AG10803 (cell line): ENCODE results near the gene LRIG3.
"Not testable (repeated sequence)": the region's sequence is repeated elsewhere in the genome, so short reads cannot be mapped to it uniquely, and the experiment has no call there.

Source experiments
- DNase-seq: peaks from one replicate; pipeline ENCODE4 v3.0.0; 2010; ENCODE audit warnings: low read depth
- H3K4me3 ChIP-seq: 2 replicates; pipeline ENCODE4 v1.5.1; 2011; ENCODE audit warnings: mild to moderate bottlenecking, low read length, control low read depth
- TF ChIP-seq, protein P1 (sequence below): conservative IDR thresholded peaks from 2 replicates; pipeline ENCODE4 v1.5.1; 2011; ENCODE audit warnings: mild to moderate bottlenecking, low read length, control low read depth, inconsistent platforms

Gene LRIG3

DNA sequence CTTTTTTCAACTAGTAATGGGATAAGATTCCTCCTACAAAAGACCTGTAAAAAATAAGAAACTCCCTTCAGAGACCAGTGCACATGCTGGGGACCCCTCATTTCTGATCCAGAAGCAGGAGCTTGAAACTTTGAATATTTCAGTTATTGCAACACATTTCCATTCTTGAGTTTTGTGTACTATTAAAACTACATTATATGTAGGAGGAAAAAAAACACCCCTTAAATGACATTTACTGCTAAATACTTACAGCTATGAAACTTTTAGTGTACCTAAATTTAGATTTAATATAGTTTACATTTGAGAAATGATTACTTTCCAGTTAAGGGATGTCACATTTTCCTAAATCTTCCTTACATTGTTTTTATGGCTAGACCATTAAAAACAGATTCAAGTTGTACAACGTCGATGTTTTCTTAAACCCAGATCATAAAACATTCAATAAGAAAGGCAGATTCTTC lies 4.1 kb downstream of the LRIG3 start:
- H3K4me3 ChIP-seq = peak overlapping the region; percentile 90
- TF ChIP-seq, protein P1, sequence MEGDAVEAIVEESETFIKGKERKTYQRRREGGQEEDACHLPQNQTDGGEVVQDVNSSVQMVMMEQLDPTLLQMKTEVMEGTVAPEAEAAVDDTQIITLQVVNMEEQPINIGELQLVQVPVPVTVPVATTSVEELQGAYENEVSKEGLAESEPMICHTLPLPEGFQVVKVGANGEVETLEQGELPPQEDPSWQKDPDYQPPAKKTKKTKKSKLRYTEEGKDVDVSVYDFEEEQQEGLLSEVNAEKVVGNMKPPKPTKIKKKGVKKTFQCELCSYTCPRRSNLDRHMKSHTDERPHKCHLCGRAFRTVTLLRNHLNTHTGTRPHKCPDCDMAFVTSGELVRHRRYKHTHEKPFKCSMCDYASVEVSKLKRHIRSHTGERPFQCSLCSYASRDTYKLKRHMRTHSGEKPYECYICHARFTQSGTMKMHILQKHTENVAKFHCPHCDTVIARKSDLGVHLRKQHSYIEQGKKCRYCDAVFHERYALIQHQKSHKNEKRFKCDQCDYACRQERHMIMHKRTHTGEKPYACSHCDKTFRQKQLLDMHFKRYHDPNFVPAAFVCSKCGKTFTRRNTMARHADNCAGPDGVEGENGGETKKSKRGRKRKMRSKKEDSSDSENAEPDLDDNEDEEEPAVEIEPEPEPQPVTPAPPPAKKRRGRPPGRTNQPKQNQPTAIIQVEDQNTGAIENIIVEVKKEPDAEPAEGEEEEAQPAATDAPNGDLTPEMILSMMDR = no peak
- DNase-seq = no peak

DNA sequence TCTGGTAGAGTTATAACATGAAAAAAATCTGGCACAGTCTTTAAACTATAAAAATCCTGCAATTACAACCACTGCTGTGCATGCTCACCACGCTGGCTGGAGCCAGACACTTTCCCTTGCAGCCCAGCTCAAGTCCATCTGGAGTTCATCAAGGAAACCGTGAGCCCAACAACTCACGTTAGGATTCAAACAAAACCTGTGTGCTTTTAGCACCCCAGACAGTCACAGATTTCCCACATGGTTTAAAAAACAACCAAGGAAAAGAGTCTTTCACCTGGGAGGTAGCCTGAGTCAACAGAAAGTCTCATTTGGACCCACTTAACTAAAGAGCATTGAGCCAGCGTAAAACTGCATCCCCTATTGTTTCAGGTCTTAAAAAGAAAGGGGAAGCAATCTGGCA lies 4.7 kb downstream of the LRIG3 start:
- H3K4me3 ChIP-seq = peak overlapping the region; percentile 90
- TF ChIP-seq, protein P1 = no peak
- DNase-seq = peak; percentile 86

DNA sequence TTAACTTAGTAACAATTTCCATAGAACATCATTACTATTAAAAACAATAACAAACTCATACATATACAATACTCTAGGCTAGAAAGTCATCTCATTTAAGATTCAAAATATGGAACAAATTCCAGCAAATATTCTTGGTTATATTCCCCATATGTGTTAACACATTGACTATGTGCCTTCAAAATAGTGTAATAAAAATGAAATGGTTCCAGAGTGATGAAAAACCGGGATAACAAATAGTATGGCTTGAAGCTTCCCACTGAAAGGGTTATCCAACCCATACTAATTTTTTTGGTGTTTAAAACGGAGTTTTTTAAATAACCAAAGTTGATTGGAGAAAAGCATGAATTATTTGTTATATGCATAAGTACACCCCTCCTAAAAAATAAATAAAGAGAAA lies 5.3 kb downstream of the LRIG3 start:
- TF ChIP-seq, protein P1 = no peak
- H3K4me3 ChIP-seq = peak overlapping the region; percentile 3
- DNase-seq = no peak

DNA sequence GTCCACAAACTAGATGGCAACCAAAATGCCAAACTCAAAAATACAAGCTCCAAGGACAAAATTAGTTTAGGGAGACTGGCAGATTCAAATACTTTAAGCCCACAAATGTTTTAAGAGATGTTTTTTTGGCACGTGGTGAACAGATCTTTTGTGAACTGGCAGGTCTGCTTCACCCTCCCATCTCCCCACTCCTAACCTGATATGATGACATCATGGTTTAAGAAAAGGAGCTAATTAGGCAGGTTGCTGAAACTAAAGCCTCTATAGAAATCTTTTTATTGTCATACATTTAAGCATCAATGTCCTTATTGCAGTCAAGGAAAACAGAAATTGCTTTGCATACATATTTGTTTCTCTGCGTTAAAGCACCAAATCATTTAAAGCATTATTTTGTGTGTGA lies 5.8 kb downstream of the LRIG3 start:
- DNase-seq = no peak
- H3K4me3 ChIP-seq = no peak overlapping the region
- TF ChIP-seq, protein P1 = no peak

DNA sequence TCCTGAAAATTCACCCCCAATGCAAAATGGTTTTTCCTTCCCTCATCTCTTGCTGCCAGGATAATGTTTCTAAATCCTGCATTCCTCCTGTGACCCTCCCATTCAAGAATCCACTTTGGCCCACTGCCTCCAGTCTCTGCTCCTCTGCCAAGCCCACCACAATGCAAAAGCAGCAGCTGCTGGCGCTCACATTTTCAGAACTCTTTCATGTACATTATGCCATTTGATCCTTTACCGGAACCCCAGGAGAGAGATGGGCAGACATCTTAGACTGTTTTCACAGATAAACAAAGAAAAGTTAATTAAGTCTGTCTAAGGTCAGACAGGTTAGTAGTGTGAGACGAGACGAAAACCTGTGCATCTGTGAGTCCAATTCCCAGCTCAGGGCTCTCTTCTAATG lies 12.9 kb downstream of the LRIG3 start:
- DNase-seq = peak; percentile 76
- no peak overlapping the region for H3K4me3 ChIP-seq
- TF ChIP-seq, protein P1 = no peak

DNA sequence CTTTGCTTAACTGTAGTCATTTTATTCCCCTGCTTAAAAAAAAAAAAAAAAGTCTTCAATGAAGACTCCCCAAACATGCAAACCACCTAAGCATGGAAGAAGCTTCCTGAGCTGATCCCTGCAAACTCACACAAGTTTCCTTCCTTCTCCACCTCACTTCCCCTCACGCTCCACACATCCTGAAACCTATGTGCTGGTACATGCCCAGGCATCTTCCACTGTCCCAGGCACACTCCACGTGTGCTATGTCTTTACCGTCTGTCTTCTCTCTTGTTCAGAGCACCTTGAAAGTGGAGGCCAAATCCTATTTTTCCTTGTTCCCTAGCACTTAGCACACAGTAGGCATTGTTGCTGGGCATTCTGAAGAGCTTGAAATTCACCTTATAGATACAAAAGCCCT lies 13.4 kb downstream of the LRIG3 start:
- H3K4me3 ChIP-seq = no peak overlapping the region
- TF ChIP-seq, protein P1 = no peak
- no peak for DNase-seq

DNA sequence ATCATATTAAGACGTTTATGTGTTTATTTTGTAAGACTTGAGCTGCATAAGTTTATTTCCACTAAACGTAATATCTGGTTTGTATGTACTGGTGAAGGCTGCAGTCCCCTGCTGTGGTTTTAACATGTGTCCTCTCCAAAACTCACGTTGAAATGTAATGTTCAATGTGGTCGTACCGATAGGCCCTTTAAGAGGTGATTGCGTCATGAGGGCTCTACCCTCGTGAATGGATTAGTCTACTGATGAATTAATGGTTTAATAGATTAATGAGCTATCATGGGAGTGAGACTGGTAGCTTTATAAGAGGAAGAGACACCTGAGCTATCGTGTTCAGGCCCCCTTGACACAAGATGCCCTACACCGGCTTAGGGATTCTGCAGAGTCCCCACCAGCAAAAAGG lies 14.9 kb downstream of the LRIG3 start:
- H3K4me3 ChIP-seq = no peak overlapping the region
- no peak for DNase-seq
- TF ChIP-seq, protein P1 = no peak

DNA sequence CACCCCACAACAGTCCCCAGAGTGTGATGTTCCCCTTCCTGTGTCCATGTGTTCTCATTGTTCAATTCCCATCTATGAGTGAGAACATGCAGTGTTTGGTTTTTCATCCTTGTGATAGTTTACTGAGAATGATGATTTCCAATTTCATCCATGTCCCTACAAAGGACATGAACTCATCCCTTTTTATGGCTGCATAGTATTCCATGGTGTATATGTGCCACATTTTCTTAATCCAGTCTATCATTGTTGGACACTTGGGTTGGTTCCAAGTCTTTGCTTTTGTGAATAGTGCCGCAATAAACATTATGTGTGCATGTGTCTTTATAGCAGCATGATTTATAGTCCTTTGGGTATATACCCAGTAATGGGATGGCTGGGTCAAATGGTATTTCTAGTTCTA lies 17.6 kb downstream of the LRIG3 start:
- not testable (repeated sequence) for DNase-seq, H3K4me3 ChIP-seq
